GM10248 (cell line): ENCODE data around the gene POLR2A.

Experiments used
- CTCF ChIA-PET: fragments of 300-600 bp; sonication (Branson Sonifier 250); formaldehyde crosslinking; extraction: SDS; loops from one replicate; lab custom pipeline; 2021; ENCODE audit warnings: antibody characterized with exemption; lab: Yijun Ruan, JAX
- POLR2A ChIA-PET: fragments of 350-650 bp; sonication (Branson Sonifier 250); formaldehyde crosslinking; extraction: SDS; loops from one replicate; lab custom pipeline; 2020; ENCODE audit warnings: antibody characterized with exemption; lab: Yijun Ruan, JAX
- DNase-seq: peaks from one replicate; pipeline ENCODE4 v3.0.0; 2012; ENCODE audit errors: extremely low spot score
- TF ChIP-seq, protein P1 (sequence below): IDR thresholded peaks from 2 replicates; pipeline ENCODE4 v1.5.1; 2012; ENCODE audit warnings: mild to moderate bottlenecking, low read depth; ENCODE audit errors: extremely low read depth, missing control alignments, control extremely low read depth

Gene POLR2A

GRCh38 chr17:7530023-7530900 is 46.1 kb downstream of the POLR2A start:
- no peak for DNase-seq
- CTCF ChIA-PET, result interaction anchor here (3.7 kb wide), 1 partner anchor 16 kb away, joined by 25 read pairs; no protein-coding TSS in a partner anchor
- TF ChIP-seq, protein P1, sequence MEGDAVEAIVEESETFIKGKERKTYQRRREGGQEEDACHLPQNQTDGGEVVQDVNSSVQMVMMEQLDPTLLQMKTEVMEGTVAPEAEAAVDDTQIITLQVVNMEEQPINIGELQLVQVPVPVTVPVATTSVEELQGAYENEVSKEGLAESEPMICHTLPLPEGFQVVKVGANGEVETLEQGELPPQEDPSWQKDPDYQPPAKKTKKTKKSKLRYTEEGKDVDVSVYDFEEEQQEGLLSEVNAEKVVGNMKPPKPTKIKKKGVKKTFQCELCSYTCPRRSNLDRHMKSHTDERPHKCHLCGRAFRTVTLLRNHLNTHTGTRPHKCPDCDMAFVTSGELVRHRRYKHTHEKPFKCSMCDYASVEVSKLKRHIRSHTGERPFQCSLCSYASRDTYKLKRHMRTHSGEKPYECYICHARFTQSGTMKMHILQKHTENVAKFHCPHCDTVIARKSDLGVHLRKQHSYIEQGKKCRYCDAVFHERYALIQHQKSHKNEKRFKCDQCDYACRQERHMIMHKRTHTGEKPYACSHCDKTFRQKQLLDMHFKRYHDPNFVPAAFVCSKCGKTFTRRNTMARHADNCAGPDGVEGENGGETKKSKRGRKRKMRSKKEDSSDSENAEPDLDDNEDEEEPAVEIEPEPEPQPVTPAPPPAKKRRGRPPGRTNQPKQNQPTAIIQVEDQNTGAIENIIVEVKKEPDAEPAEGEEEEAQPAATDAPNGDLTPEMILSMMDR, result no peak
- POLR2A ChIA-PET, result no interaction called here

- ChIA-PET POLR2A (no interaction called here), CTCF (no interaction called here)
- no peak for DNase-seq
- TF ChIP-seq, protein P1, result no peak
Observed at GRCh38 chr17:7538050-7538449, 53.9 kb downstream of the POLR2A start.

DNA sequence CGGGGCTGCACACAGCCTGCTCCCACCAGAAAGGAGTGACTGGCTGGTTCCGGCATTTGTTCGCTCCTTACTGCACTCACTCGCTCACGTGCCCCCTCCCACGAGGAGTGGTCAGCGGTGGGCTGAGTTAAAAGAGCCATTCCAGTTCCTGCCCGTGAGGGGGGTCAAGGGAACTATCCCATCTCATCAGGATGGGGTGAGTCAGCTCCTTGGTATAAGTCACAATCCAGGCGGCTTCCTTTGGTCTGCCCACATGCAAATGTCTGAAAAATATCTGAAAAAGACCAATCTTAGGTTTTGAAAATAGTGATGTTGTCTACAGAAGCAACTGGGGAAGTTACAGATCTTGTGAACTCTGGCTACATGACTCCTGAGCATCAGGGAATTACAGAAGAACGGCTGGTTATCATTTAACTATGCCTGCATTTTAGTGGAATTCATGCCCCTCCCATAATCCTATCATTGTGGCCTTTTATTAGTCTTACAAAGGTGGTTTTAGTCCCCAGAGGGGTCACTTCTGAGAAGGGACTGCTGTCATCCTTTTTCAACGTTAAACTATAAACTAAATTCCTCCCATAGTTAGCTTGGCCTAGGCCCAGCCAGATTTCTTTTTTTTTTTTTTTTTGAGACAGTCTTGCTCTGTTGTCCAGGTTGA is 54.9 kb downstream of the POLR2A start:
- CTCF ChIA-PET, result no interaction called here
- TF ChIP-seq, protein P1, result no peak
- no peak for DNase-seq
- POLR2A ChIA-PET, result no interaction called here

GRCh38 chr17:7541074-7541621 is 57.0 kb downstream of the POLR2A start:
- TF ChIP-seq, protein P1, result no peak
- ChIA-PET CTCF (interaction anchor here (1.4 to 4.3 kb wide), 2 partner anchors 19 to 26 kb away, joined by 4 to 20 read pairs; no protein-coding TSS in a partner anchor), POLR2A (interaction anchor here (0.7 kb wide), 1 partner anchor 21 kb away, joined by 5 read pairs; no protein-coding TSS in a partner anchor)

DNA sequence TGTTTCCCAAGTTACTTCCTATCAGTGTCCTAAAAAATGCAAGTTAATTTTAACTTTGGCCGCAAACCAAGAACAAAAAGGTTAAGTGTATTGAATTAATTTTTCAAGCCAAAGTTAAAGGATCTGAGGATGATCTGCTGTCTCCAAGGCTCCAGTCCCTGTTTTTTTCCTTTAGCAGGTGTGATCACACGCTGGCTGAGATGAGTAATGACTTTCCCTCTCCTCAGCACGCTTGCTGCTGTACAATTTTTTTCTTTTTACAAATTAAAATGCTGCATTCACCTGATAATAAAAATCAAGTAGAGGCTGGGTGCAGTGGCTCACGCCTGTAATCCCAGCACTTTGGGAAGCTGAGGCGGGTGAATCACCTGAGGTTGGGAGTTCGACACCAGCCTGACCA is 60.7 kb downstream of the POLR2A start:
- ChIA-PET POLR2A (no interaction called here), CTCF (interaction anchor here (4.3 kb wide), 1 partner anchor 30 kb away, joined by 20 read pairs; no protein-coding TSS in a partner anchor)
- DNase-seq, result no peak
- TF ChIP-seq, protein P1, result no peak

More at GRCh38 chr17:7541074-7541621, 57.0 kb downstream of the POLR2A start:
- DNase-seq, result no peak
